Glomerular endothelial cell (primary cell): Measurements from ENCODE around the gene CMSS1. TPM values are rescaled to one million over a fixed set of nuclear protein-coding genes. Genes with fewer than 3 reads are reported as not detected.

ENCODE experiments used
- DNase-seq: peaks from one replicate; pipeline ENCODE4 v3.0.0-alpha.2; 2011; ENCODE audit warnings: low read depth, low spot score; ENCODE audit errors: extremely low read depth
- total RNA-seq: library from RNA; depleted of rRNA; stranded (reverse); fragments of >200 nt; gene quantifications from 2 replicates; pipeline ENCODE4 v1.2.3, GENCODE V29; 2015

CMSS1 gene
- total RNA-seq, 1 donor from 2014 or later = 12.4 TPM

GRCh38 chr3:99872923-99873254, 55.2 kb downstream of the CMSS1 start:
- no peak for DNase-seq

DNA sequence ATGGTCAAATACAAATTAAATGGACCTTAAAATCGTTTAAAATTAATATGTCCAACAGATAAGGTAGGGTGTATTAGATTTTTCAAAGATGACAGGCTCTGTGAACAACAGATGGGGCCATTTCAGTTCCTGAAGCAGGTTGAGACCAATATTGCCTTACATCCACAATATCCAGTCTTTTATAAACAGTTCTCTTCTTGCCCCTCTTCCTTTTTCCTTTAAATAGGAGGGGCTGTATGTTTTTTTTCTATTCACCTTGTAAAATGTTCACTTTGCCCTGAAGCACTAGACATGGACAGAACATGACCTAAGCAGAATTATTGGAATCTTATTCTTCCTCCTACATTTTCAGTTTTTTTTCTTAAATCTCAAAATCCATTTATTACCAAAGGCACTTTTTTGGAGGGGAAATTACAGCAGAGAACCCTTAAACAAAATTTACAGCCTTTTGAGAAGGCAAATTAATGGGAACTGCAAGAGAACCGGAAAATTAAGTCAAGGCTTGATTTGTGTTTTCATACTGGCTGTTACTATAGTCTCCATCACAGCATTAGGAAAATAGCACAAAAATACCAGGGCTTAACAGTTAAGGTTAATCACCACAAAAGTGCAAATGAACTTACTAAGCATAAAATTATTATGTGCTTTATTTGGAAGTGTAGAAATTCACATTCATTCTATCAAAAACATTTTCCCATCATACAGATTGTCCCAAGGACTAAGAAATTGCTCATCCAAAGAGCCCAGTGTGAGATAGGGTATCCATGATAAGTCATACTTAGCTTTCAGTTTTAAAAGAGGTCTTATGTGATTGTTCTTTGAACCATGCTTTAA, 55.8 kb downstream of the CMSS1 start:
- DNase-seq = no peak

DNA sequence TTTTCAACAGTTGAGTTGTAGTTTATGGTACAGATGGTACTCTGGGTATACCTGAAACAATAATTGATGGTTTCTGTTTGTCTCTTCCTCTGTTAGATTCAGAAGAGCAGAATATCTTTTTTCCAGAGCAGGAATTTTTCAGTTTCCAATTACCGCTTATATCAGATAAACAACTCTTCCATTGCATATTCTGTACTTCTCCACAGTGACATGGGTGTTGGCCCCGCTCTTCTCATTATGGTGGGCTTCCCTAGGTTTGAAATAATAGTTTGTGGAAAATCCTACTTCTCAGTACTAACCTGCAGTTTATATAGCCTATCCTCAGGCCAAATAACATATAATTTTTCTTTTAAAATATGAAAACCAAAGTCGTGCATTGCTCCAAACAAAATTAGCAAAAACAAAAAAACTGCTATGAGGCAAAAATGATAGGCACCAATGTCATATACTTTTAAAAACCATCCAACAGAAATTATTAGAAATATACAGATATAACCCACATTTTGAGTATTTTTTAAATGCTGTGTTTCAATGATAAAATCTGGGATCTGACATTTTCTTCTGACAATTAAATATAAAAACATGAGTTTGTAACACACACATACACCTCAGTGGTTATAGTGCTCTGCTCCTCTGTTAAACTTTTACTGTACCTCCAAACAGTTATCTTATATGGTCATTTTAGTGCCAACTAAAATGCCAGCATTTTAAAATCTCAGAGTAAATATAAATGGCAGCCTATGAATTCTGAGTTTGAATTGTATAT, 56.8 kb downstream of the CMSS1 start:
- DNase-seq = no peak

GRCh38 chr3:99875581-99875928, 57.9 kb downstream of the CMSS1 start:
- no peak for DNase-seq

GRCh38 chr3:99875929-99876841, 58.5 kb downstream of the CMSS1 start:
- no peak for DNase-seq

DNA sequence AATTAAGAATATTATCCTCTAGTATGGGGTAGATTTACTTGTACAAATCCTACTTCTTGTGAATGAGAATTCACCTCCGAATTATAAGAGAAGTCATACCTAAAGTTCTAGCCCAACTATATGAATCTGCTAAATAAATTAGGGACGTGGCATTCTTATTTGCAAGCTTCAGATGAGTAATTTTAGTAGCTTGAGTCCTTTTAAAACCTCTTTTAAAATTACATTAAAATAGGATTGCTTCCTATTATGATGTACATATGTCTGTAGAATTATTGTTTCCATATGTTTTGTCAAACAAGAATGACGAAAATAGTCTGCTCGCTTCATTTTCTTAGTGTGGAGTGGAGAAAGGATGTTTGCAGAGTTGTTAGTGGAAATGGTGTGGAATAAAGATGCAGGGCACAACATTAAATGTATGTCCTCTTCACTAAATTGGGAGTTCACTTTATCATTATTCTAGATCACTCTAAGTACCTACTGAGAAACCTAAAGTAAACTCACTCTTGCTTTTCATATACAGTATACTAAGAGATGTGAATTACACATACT, 59.4 kb downstream of the CMSS1 start:
- no peak for DNase-seq

- no peak for DNase-seq
These were observed 60.3 kb downstream of the CMSS1 start for GRCh38 chr3:99878005-99878404.

DNA sequence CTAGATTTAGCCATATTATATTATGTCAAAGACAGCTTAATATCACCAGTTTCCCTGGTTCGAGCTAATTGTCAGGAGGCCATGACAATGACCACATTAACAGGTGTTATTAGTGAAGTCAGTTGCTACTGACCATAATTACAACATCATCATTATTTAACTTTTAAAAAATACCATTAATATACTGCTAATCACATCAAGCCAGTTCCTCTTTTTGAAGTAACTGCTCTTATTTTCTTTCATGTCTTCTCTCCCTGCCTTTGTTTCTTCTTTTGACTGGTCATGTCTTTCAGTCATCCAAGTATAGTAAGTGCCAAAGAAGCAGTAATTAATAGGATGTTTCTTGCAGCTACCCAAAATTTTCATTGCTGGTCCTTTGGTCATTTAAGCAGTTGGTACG, 61.6 kb downstream of the CMSS1 start:
- DNase-seq = no peak

DNA sequence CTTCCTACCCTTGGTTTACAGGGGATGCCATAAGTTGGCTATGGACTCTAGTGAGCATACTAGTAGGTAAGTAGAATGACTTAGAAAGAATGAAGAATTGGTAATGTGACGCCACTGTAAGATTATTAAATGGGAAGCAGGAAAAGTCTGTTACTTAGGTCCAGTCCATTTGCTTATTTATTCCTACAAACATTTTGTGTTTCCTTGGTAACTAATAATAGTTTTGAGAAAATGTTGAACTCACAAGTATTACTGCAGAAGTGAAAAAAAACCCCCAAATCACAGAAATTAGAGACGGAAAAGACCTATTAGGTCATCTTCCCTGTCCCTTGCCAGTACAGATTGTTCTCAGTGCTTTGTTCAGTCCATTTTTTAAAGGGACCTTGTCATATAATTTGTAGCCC, 63.5 kb downstream of the CMSS1 start:
- no peak for DNase-seq

DNA sequence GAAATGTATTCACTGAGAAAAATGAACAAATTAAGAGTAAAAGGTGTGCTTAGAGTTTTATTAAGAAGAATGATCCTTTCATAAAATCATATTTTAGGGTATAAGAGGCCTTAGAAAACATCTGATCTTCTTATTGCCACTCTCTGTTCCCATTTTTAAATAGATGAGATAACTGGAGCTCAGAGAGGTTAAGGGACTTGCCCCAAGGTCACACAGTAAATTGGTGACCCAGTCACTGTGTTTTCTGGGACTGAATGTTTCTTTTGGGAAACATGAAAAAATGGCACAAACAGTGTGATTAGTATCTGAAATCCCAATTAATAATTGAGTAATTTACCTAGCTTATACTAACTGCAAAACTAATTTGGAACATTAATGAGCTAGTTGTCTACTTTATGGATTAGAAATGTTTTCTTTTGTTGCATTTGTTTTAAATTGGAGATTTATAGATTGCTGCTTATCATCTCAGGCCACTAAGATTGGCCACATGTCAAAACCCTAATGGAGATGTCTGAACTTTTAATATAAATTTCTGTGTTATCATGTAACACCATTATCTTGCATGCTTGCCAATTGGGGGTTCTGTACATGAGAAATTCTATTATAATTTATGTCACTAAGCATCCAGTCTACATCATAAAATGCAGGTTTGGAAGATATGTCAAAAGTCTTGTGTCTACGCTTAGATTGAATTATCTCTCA, 64.9 kb downstream of the CMSS1 start:
- DNase-seq = no peak

- DNase-seq = no peak
These were observed 65.4 kb downstream of the CMSS1 start for GRCh38 chr3:99883138-99883461.

DNA sequence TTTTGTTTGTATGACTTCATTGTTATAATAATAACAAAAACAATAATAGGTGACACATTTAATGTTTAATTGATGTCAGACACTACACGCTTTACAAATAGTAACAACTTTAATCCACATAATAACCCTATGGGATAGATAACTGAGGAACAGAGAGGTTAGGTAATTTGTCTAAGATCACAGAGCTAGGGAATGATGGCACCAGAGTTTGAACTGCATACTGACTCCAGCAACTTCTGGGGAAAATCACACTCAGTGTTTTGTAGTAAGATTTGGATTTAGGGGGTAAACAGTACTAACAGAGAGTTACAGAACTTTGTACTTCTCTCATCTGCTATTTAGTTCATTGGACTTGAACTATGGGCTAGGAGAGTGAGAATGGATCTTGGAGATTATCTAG, 66.0 kb downstream of the CMSS1 start:
- no peak for DNase-seq

- DNase-seq = no peak
These were observed 66.8 kb downstream of the CMSS1 start for GRCh38 chr3:99884484-99884883.

GRCh38 chr3:99885085-99885484, 67.4 kb downstream of the CMSS1 start:
- DNase-seq = no peak

- DNase-seq = no peak
These were observed 68.2 kb downstream of the CMSS1 start for GRCh38 chr3:99885851-99886250.

GRCh38 chr3:99891610-99892285, 74.1 kb downstream of the CMSS1 start:
- DNase-seq = no peak

- DNase-seq = no peak
These were observed 74.7 kb downstream of the CMSS1 start for GRCh38 chr3:99892332-99892731.

DNA sequence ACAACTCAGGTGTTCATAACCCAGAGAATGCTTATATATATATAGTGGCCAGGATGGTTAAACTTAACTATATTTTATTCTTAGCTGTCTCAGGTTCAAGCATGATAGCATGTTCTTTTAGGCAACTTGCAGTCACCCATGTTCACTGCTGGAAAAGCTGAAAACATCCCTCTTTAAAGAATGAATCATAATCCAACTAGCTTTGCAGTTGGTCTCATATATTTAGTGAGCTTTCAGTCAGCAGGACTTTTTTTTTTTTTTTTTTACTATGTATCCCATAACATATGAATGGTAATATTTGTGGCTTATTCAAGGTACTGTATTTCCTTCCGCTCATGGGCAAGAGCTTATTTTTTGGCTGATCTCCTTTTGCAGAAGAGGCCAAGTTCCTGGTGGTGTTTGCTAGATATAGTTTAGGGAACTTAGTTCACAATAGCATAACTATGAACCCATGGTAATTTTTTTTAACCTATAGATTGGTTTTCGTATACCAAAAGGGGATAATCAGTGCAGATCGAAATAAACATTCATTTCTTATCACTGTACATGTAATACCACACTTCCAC, 77.6 kb downstream of the CMSS1 start:
- DNase-seq = no peak

DNA sequence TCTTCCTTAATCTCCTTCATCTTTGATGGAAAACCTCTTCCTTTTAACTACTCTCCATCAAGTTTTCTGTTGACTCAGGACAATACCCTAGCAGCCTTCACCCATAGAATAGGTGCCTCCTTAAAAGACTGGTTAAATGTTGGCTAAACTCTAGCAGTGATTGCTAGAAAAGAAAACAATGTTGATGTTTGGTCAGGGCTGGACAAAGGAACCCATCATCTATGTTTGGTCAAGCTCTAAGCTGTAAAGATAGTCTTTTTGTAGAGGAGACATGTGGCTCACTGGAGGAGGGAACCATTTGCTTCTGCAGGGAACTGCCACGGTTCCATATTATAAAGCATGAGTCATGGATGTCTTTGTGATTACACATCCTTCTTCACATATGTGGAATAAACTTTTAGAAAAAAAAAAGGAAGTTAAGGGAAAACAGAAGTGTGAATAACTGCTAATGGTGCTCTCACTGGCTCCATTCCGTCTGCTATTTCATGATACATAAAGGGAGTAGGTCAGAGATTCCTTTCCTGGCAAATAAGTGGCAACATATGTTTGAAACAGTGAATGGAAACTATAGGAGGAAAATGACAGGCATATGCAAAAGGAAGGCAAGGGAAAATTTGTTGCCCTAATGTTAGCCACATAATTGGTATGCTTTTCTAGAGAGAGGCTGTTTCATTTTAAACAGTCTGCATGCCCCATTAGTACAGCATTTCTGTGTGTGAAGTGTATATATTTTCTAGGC, 78.2 kb downstream of the CMSS1 start:
- no peak for DNase-seq
